GM19468 (cell line): Measurements from ENCODE around the gene SLC39A11.
"Not testable (repeated sequence)": the region's sequence is repeated elsewhere in the genome, so short reads cannot be mapped to it uniquely, and the experiment has no call there.

Experiments used
- ATAC-seq: cut with Tn5 transposase; IDR thresholded peaks from one replicate; pipeline ENCODE4 v1.9.1; 2021; ENCODE audit warnings: mild to moderate bottlenecking, moderate library complexity, moderate number of reproducible peaks; ENCODE audit not compliant: unreplicated experiment; ENCODE audit errors: extremely low read depth

Gene SLC39A11

GRCh38 chr17:72657467-72658317 lies 434.8 kb downstream of the SLC39A11 start:
- ATAC-seq, result no peak

DNA sequence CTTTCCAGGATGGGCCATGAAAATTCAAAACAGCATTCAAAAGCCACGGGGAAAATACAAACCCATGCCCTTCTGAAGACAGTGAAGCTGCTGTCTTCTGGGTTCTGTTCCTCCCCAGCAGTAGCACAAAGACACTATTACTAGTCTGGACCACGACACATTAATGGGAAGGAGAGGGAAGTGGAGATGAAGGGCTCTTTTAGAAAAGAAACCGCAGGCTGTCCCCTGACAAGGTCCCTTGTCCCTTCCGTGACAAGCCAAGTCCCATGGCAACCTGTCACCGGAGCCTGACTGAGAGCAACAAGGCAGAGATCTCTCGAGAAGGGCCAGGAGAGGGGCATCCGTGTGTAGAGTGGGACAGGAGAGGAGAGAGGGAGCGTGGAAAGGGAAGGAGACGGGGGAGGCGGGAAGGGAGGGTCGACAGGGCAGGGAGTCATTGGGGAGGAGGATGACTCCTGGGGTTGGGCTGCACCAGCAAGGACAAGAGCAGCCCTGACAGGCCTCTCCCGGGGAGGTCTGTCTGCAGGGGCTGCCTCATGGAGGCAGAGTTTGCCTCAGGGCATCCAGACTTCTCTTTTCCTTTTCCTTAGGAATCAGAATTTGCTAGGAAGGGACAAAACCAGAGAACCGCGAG lies 436.2 kb downstream of the SLC39A11 start:
- ATAC-seq, result no peak

GRCh38 chr17:72654706-72655105 lies 437.8 kb downstream of the SLC39A11 start:
- no peak for ATAC-seq

- no peak for ATAC-seq
These were observed 440.5 kb downstream of the SLC39A11 start for GRCh38 chr17:72651988-72652387.

- ATAC-seq, result no peak
These were observed 443.8 kb downstream of the SLC39A11 start for GRCh38 chr17:72648702-72649101.

- ATAC-seq, result no peak
These were observed 446.3 kb downstream of the SLC39A11 start for GRCh38 chr17:72646176-72646575.

DNA sequence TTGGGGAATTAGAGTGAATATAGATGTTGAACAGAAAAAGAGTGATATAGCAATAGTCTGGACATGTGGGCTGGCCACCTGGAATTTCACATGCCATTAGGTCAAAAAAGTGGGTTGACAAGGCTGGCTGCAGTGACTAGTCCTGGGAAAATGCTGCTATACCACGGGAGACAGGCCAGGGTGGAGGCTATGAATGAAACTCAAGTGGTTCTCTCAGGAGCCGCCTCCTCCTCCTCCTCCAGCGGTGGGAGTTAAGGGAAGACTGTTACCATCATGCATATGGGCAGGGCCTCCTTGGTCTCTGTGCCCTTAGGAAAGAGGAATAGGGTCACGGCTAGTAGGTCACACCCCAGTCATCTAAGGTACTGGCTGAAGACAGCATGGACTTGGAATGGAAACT lies 448.0 kb downstream of the SLC39A11 start:
- ATAC-seq, result no peak

DNA sequence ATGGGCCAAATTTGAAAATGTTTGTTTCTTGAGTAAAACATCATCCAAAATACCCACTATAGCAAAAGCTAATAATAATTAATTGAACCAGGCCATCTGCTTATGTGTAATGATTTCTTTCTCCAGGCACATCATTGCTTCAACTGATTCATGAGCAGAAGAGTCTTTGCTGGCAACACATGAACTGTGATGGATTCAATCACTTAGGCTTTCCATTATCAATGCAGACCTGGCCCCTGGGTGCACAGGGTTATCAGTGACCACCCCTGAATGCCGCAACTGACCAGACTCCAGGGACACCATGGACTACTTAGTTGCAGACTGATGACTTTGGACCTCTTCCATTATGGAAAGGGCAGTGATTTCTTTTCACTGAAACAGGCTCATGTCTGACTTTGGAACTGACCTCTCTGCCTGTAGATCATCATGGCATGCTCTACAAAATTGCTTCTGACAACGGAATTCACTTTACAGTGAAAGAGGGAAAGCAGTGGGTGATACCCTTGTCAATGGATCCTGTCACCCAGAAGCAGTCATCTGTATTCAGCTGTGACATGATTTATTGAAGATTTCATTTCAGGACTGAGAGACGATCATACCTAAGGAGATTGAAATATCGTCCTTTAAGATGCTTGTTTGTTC lies 448.8 kb downstream of the SLC39A11 start:
- no peak for ATAC-seq

GRCh38 chr17:72642720-72643119 lies 449.8 kb downstream of the SLC39A11 start:
- no peak for ATAC-seq

- no peak for ATAC-seq
These were observed 451.9 kb downstream of the SLC39A11 start for GRCh38 chr17:72640415-72641165.

- no peak for ATAC-seq
These were observed 452.8 kb downstream of the SLC39A11 start for GRCh38 chr17:72639711-72640110.

DNA sequence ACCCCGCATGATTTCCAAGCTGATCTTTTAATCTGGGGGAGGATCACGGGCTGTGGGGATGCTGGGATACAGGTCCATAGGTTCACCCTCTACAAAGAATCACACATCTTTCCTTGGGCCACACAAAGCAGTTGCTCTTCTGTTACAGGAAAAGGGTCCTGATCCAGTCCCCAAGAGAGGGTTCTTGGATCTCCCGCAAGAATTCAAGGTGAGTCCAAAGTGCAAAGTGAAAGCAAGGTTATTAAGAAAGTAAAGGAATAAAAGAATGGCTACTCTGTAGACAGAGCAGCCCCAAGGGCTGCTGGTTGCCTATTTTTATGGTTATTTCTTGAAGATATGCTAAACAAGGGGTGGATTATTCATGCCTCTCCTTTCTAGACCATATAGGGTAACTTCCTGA lies 453.6 kb downstream of the SLC39A11 start:
- not testable (repeated sequence) for ATAC-seq

- ATAC-seq, result no peak
These were observed 457.4 kb downstream of the SLC39A11 start for GRCh38 chr17:72635034-72635635.

- no peak for ATAC-seq
These were observed 457.9 kb downstream of the SLC39A11 start for GRCh38 chr17:72634621-72635020.

DNA sequence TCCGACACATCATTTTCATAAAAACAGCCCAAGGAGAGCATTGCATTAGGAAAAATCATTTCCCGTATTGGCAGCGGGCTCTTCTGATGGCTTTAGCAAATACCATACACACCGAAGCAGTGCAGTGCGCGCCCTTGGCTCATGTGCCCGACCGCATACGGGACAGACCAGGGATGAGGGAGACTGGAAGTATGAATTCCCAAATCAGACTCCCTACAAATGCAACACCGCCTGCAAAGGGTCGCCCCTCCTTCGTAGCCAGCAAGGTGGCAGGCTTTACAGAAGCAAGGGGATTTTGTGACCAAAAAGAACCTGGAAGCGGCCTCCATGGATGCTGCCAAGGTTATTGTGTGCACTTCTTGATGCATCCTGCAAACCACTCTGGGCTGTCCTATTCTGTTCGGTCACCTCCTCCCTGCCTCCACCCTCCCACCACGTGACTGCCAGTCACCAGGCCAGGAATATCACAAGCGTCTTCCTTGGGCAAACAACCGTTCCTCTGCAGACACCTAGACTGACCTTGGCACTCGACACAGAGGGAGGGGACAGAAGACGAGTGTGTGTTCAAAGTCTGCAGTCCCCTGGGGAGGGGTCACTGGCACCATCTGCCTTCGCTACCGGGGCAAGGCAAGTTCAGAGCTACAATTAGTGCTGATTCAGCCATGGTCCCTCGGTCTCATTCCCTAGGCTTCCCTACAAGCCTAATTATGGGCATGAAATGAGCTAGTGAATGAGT lies 460.4 kb downstream of the SLC39A11 start:
- no peak for ATAC-seq

- no peak for ATAC-seq
These were observed 460.9 kb downstream of the SLC39A11 start for GRCh38 chr17:72631568-72631948.

GRCh38 chr17:72624652-72625051 lies 467.8 kb downstream of the SLC39A11 start:
- no peak for ATAC-seq

- no peak for ATAC-seq
These were observed 468.3 kb downstream of the SLC39A11 start for GRCh38 chr17:72624226-72624625.

GRCh38 chr17:72622661-72623433 lies 469.6 kb downstream of the SLC39A11 start:
- ATAC-seq, result no peak
